Liver (tissue), 3 donors: Measurements from ENCODE around the gene GALNT9.

Source experiments
- CTCF ChIP-seq: fragments of 150-350 bp; IDR thresholded peaks from 2 replicates; pipeline ENCODE4 v1.5.1; 2017; ENCODE audit warnings: improper control_type of control experiment, low read depth, low read length; ENCODE audit not compliant: missing input control
- FOXA1 ChIP-seq: IDR thresholded peaks from 2 replicates; pipeline ENCODE4 v1.6.1; 2016; ENCODE audit warnings: antibody characterized with exemption
- GABPA ChIP-seq, 2 donors: IDR thresholded peaks in 1 of 2; conservative IDR thresholded peaks in 1 of 2; 2 replicates each; pipeline ENCODE4 v1.6.1; 2016; ENCODE audit warnings: antibody characterized with exemption in 2 of 2, mild to moderate bottlenecking in 1 of 2, moderate library complexity in 1 of 2
- HNF4A ChIP-seq, 2 donors: conservative IDR thresholded peaks; 2 replicates each; pipeline ENCODE4 v1.6.1; 2016; ENCODE audit warnings: antibody characterized with exemption in 2 of 2, mild to moderate bottlenecking in 2 of 2
- MAX ChIP-seq: IDR thresholded peaks from 2 replicates; pipeline ENCODE4 v1.6.1; 2016; ENCODE audit warnings: antibody characterized with exemption
- RAD21 ChIP-seq, 2 donors: IDR thresholded peaks; 2 replicates each; pipeline ENCODE4 v1.6.1; 2016; ENCODE audit warnings: antibody characterized with exemption in 2 of 2, mild to moderate bottlenecking in 2 of 2
- REST ChIP-seq: IDR thresholded peaks from 2 replicates; pipeline ENCODE4 v1.6.1; 2016; ENCODE audit warnings: antibody characterized with exemption, mild to moderate bottlenecking
- RXRA ChIP-seq, 2 donors: IDR thresholded peaks; 2 replicates each; pipeline ENCODE4 v1.6.1; 2017 to 2018; ENCODE audit warnings: antibody characterized with exemption in 2 of 2, mild to moderate bottlenecking in 1 of 2
- SP1 ChIP-seq: IDR thresholded peaks from 2 replicates; pipeline ENCODE4 v1.6.1; 2018; ENCODE audit warnings: antibody characterized with exemption, mild to moderate bottlenecking
- TAF1 ChIP-seq: conservative IDR thresholded peaks from 2 replicates; pipeline ENCODE4 v1.6.1; 2016; ENCODE audit warnings: antibody characterized with exemption, mild to moderate bottlenecking
- YY1 ChIP-seq: IDR thresholded peaks from 2 replicates; pipeline ENCODE4 v1.6.1; 2016; ENCODE audit warnings: antibody characterized with exemption, mild to moderate bottlenecking
- ZBTB33 ChIP-seq: IDR thresholded peaks from 2 replicates; pipeline ENCODE4 v1.6.1; 2016; ENCODE audit warnings: antibody characterized with exemption
- donor health status: healthy.
- donor health status: healthy.

GRCh38 chr12:132314516-132315233, 14.7 kb downstream of the GALNT9 start:
- TF ChIP-seq RAD21 (IDR thresholded peaks at IDR 0.05) = no peak
- no peak for TF ChIP-seq CTCF
- no peak for TF ChIP-seq GABPA (IDR thresholded peaks at IDR 0.05 in 1 of 2, conservative IDR thresholded peaks at IDR 0.05 in 1 of 2)
- TF ChIP-seq SP1 = no peak
- no peak for TF ChIP-seq HNF4A (conservative IDR thresholded peaks at IDR 0.05)
- TF ChIP-seq REST = no peak
- no peak for TF ChIP-seq TAF1
- TF ChIP-seq FOXA1 = no peak
- TF ChIP-seq MAX = no peak
- no peak for TF ChIP-seq YY1
- no peak for TF ChIP-seq ZBTB33
- TF ChIP-seq RXRA (IDR thresholded peaks at IDR 0.05) = no peak
